GM23338 (cell line): Measurements from ENCODE around the gene SORCS2. TPM values are rescaled to one million over a fixed set of nuclear protein-coding genes. Genes with fewer than 3 reads are reported as not detected.

ENCODE experiments used
- ATAC-seq: fragments of 200-7000 bp; cut with Tn5 transposase; 3 replicates; pipeline ENCODE4 v1.9.1; 2020
- DNase-seq: peaks from one replicate; pipeline ENCODE4 v3.0.0-alpha.2; 2015; ENCODE audit warnings: low spot score
- H2AFZ ChIP-seq: fragments of 200-600 bp; sonication (generic); 2 replicates; pipeline ENCODE4 v1.8.0; 2016; ENCODE audit warnings: antibody characterized with exemption, mild to moderate bottlenecking, moderate library complexity
- H3F3A ChIP-seq: fragments of 200-600 bp; sonication (generic); replicated peaks from 2 replicates; pipeline ENCODE4 v1.8.0; 2017; ENCODE audit warnings: antibody characterized with exemption, mixed run types, low read depth
- H3K27ac ChIP-seq: fragments of 200-600 bp; sonication (generic); 2 replicates; pipeline ENCODE4 v1.6.1; 2016; ENCODE audit warnings: low read depth
- H3K27me3 ChIP-seq: fragments of 200-600 bp; sonication (generic); 2 replicates; pipeline ENCODE4 v1.8.0; 2016; ENCODE audit warnings: mild to moderate bottlenecking, mixed run types, moderate library complexity; ENCODE audit not compliant: insufficient read depth
- H3K36me3 ChIP-seq: fragments of 200-600 bp; sonication (generic); 2 replicates; pipeline ENCODE4 v1.8.0; 2016; ENCODE audit warnings: mild to moderate bottlenecking; ENCODE audit not compliant: insufficient read depth
- H3K4me1 ChIP-seq: fragments of 200-600 bp; sonication (generic); 2 replicates; pipeline ENCODE4 v1.8.0; 2016; ENCODE audit warnings: mild to moderate bottlenecking, moderate library complexity; ENCODE audit not compliant: insufficient read depth
- H3K4me2 ChIP-seq: fragments of 200-600 bp; sonication (generic); 2 replicates; pipeline ENCODE4 v1.7.1; 2017; ENCODE audit warnings: mixed run types
- H3K4me3 ChIP-seq: fragments of 200-600 bp; sonication (generic); 2 replicates; pipeline ENCODE4 v1.6.1; 2016; ENCODE audit warnings: mixed run types
- H3K79me2 ChIP-seq: fragments of 200-600 bp; sonication (generic); replicated peaks from 2 replicates; pipeline ENCODE4 v1.8.0; 2017; ENCODE audit warnings: mild to moderate bottlenecking; ENCODE audit not compliant: insufficient read depth
- H3K9me2 ChIP-seq: fragments of 200-600 bp; sonication (generic); 2 replicates; pipeline ENCODE4 v1.8.0; 2017; ENCODE audit not compliant: insufficient read depth
- H4K20me1 ChIP-seq: fragments of 200-600 bp; sonication (generic); replicated peaks from 2 replicates; pipeline ENCODE4 v1.8.0; 2017; ENCODE audit warnings: mild to moderate bottlenecking; ENCODE audit not compliant: insufficient read depth
- H3K27ac Mint-ChIP-seq: 2 replicates; pipeline ENCODE4 v1.8.0; 2020; ENCODE audit warnings: inconsistent platforms, mild to moderate bottlenecking, moderate library complexity, mixed read lengths
- H3K27me3 Mint-ChIP-seq: 3 replicates; pipeline ENCODE4 v1.8.0; 2022; ENCODE audit warnings: low read depth, mild to moderate bottlenecking, moderate library complexity, mixed read lengths, inconsistent platforms; ENCODE audit not compliant: insufficient read depth, poor library complexity
- H3K36me3 Mint-ChIP-seq: 3 replicates; pipeline ENCODE4 v1.8.0; 2021; ENCODE audit warnings: low read depth, mild to moderate bottlenecking, inconsistent platforms, moderate library complexity, mixed read lengths
- H3K4me1 Mint-ChIP-seq: 3 replicates; pipeline ENCODE4 v1.8.0; 2020; ENCODE audit warnings: mild to moderate bottlenecking, inconsistent platforms, mixed read lengths
- H3K4me3 Mint-ChIP-seq: 3 replicates; pipeline ENCODE4 v1.8.0; 2021; ENCODE audit warnings: moderate library complexity, mild to moderate bottlenecking, inconsistent platforms, mixed read lengths
- H3K9me3 Mint-ChIP-seq: 3 replicates; pipeline ENCODE4 v1.8.0; 2020; ENCODE audit warnings: moderate library complexity, mild to moderate bottlenecking, inconsistent platforms, mixed read lengths
- CREB1 ChIP-seq: fragments of 250-450 bp; sonication (Bioruptor Pico); IDR thresholded peaks from 2 replicates; pipeline ENCODE4 v1.5.0; 2020; ENCODE audit warnings: low read depth, mild to moderate bottlenecking, moderate library complexity
- CTCF ChIP-seq, 2 experiments: fragments of 200-600 bp in 1 of 2; sonication (generic) in 1 of 2; conservative IDR thresholded peaks; 2 replicates each; pipeline versions ENCODE4 v1.5.1 to v1.6.1; 2016 to 2017; ENCODE audit warnings: antibody characterized with exemption in 2 of 2, low read depth in 2 of 2, mild to moderate bottlenecking in 2 of 2, moderate library complexity in 1 of 2
- ETS1 ChIP-seq: IDR thresholded peaks from 2 replicates; pipeline ENCODE4 v1.6.1; 2016; ENCODE audit warnings: antibody characterized with exemption
- EZH2 ChIP-seq: fragments of 200-600 bp; sonication (generic); IDR thresholded peaks from one replicate; pipeline ENCODE4 v1.8.0; 2017; ENCODE audit warnings: antibody characterized with exemption, mild to moderate bottlenecking, low read depth; ENCODE audit not compliant: unreplicated experiment
- EZH2phosphoT487 ChIP-seq: fragments of 200-600 bp; sonication (generic); IDR thresholded peaks from one replicate; pipeline ENCODE4 v1.8.1; 2018; ENCODE audit warnings: antibody characterized with exemption; ENCODE audit not compliant: unreplicated experiment
- JUNB ChIP-seq: IDR thresholded peaks from one replicate; pipeline ENCODE4 v1.6.1; 2016; ENCODE audit warnings: antibody characterized with exemption; ENCODE audit not compliant: unreplicated experiment
- NANOG ChIP-seq: IDR thresholded peaks from 2 replicates; pipeline ENCODE4 v1.6.1; 2016; ENCODE audit warnings: antibody characterized with exemption, borderline replicate concordance
- POLR2AphosphoS5 ChIP-seq: IDR thresholded peaks from 2 replicates; pipeline ENCODE4 v1.6.1; 2016; ENCODE audit warnings: antibody characterized with exemption, low read depth
- STAT1 ChIP-seq: IDR thresholded peaks from one replicate; pipeline ENCODE4 v1.6.1; 2016; ENCODE audit warnings: antibody characterized with exemption; ENCODE audit not compliant: unreplicated experiment
- ZNF114 ChIP-seq: fragments of 250-450 bp; sonication (Bioruptor Pico); IDR thresholded peaks from 2 replicates; pipeline ENCODE4 v1.5.0; 2020; ENCODE audit warnings: mild to moderate bottlenecking, moderate library complexity
- ZNF331 ChIP-seq: fragments of 250-450 bp; sonication (Bioruptor Pico); IDR thresholded peaks from 2 replicates; pipeline ENCODE4 v1.5.0; 2020; ENCODE audit warnings: low read depth, mild to moderate bottlenecking, moderate library complexity
- ZNF462 ChIP-seq: fragments of 250-450 bp; sonication (Bioruptor Pico); IDR thresholded peaks from 2 replicates; pipeline ENCODE4 v1.5.0; 2020; ENCODE audit warnings: mild to moderate bottlenecking, moderate library complexity
- polyA plus RNA-seq: library from polyadenylated mRNA; unstranded; fragments of >200 nt; fragmentation: Nextera tagmentation; extraction: Ambion mirVana; gene quantifications from 2 replicates; pipeline ENCODE4 v1.2.1, GENCODE V29; 2016
- total RNA-seq: library from RNA; depleted of rRNA; stranded (reverse); fragments of >200 nt; shearing (Covaris generic); gene quantifications from 2 replicates; pipeline ENCODE4 v1.2.3, GENCODE V29; 2014
- TF ChIP-seq, protein P1 (sequence below): IDR thresholded peaks from one replicate; pipeline ENCODE4 v1.6.1; 2018; ENCODE audit warnings: antibody characterized with exemption; ENCODE audit not compliant: unreplicated experiment

The SORCS2 gene
- total and polyA plus RNA-seq, 2 experiments from 2014 or later, result 0.47 to 2.4 TPM

DNA sequence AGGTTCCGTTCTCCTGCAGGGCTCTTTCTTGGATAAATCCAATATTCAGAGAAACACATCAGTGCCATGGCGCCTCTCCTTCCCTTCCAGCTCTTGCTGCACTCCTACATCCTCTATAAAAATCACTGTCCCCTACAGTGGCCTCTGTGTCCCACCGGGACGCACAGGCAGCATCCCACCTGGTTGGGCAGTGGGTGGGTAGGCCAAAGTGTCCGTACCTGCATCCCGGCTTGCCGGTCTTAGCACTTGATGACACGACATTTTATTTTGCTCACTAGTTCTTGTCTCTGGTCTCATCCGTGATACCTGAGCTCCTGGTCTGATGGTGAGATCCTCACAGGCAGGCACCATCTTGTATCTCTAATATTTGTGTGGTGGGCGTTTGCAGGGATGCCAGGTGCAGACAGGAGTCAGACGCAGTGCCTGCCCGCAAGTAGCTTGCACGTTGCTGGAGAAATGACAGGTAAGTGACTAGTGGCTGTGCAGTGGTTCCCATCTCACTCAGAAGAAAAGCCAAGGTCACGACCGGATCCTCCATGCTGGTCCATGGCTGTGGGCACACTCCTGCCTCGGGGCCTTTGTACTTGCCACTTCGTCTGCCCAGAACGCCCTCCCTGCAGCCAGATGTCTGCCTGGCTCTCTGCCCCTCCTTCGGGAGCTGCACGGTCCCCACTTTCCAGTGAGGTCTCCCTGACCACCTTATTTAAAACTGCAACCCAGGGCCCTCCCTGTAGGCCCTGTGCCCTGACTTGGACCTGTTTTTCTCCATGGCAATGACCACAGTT is 109.7 kb downstream of the SORCS2 start:
- no peaks in the 10 kb centered on the region for H3K79me2 ChIP-seq
- no peaks in the 10 kb centered on the region for H3K36me3 Mint-ChIP-seq
- no peak overlapping the region for H3K27ac Mint-ChIP-seq
- no peaks in the 10 kb centered on the region for H3K9me2 ChIP-seq
- no peaks in the 10 kb centered on the region for H4K20me1 ChIP-seq
- no peak for DNase-seq
- H3K36me3 ChIP-seq, result no peaks in the 10 kb centered on the region
- no peaks in the 10 kb centered on the region for H3K27me3 ChIP-seq
- no peaks in the 10 kb centered on the region for H3F3A ChIP-seq
- peaks cover 16% of the 10 kb centered on the region for H3K27me3 Mint-ChIP-seq
- TF ChIP-seq CREB1, result no peak
- no peak for TF ChIP-seq ZNF331
- no peak for TF ChIP-seq CTCF (conservative IDR thresholded peaks at IDR 0.05; ENCODE audit: low read depth in 2 of 2)
- TF ChIP-seq NANOG, result no peak
- TF ChIP-seq ZNF462 (CRISPR knock-in tag), result no peak
- TF ChIP-seq POLR2AphosphoS5, result no peak
- no peak for TF ChIP-seq EZH2phosphoT487
- no peak for TF ChIP-seq ZNF114 (CRISPR knock-in tag)
- no peak for TF ChIP-seq JUNB
- TF ChIP-seq, protein P1, sequence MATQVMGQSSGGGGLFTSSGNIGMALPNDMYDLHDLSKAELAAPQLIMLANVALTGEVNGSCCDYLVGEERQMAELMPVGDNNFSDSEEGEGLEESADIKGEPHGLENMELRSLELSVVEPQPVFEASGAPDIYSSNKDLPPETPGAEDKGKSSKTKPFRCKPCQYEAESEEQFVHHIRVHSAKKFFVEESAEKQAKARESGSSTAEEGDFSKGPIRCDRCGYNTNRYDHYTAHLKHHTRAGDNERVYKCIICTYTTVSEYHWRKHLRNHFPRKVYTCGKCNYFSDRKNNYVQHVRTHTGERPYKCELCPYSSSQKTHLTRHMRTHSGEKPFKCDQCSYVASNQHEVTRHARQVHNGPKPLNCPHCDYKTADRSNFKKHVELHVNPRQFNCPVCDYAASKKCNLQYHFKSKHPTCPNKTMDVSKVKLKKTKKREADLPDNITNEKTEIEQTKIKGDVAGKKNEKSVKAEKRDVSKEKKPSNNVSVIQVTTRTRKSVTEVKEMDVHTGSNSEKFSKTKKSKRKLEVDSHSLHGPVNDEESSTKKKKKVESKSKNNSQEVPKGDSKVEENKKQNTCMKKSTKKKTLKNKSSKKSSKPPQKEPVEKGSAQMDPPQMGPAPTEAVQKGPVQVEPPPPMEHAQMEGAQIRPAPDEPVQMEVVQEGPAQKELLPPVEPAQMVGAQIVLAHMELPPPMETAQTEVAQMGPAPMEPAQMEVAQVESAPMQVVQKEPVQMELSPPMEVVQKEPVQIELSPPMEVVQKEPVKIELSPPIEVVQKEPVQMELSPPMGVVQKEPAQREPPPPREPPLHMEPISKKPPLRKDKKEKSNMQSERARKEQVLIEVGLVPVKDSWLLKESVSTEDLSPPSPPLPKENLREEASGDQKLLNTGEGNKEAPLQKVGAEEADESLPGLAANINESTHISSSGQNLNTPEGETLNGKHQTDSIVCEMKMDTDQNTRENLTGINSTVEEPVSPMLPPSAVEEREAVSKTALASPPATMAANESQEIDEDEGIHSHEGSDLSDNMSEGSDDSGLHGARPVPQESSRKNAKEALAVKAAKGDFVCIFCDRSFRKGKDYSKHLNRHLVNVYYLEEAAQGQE, result no peak
- TF ChIP-seq STAT1, result no peak
- no peak for TF ChIP-seq ETS1
- TF ChIP-seq EZH2, result no peak
- H3K4me1 ChIP-seq, result no peaks in the 10 kb centered on the region
- peaks cover 5% of the 10 kb centered on the region for H3K4me1 Mint-ChIP-seq
- H3K4me2 ChIP-seq, result no peak overlapping the region
- no peaks in the 10 kb centered on the region for H3K9me3 Mint-ChIP-seq
- no peak for ATAC-seq
- no peak overlapping the region for H3K4me3 Mint-ChIP-seq
- H3K4me3 ChIP-seq, result no peak overlapping the region
- no peak overlapping the region for H2AFZ ChIP-seq
- H3K27ac ChIP-seq, result no peak overlapping the region
